ENCODE results near the gene CAMK2G. TPM values are rescaled to one million over a fixed set of nuclear protein-coding genes. Genes with fewer than 3 reads are reported as not detected.

The CAMK2G gene
- 21.7 and 23.1 TPM in 2 replicates for total RNA-seq

DNA sequence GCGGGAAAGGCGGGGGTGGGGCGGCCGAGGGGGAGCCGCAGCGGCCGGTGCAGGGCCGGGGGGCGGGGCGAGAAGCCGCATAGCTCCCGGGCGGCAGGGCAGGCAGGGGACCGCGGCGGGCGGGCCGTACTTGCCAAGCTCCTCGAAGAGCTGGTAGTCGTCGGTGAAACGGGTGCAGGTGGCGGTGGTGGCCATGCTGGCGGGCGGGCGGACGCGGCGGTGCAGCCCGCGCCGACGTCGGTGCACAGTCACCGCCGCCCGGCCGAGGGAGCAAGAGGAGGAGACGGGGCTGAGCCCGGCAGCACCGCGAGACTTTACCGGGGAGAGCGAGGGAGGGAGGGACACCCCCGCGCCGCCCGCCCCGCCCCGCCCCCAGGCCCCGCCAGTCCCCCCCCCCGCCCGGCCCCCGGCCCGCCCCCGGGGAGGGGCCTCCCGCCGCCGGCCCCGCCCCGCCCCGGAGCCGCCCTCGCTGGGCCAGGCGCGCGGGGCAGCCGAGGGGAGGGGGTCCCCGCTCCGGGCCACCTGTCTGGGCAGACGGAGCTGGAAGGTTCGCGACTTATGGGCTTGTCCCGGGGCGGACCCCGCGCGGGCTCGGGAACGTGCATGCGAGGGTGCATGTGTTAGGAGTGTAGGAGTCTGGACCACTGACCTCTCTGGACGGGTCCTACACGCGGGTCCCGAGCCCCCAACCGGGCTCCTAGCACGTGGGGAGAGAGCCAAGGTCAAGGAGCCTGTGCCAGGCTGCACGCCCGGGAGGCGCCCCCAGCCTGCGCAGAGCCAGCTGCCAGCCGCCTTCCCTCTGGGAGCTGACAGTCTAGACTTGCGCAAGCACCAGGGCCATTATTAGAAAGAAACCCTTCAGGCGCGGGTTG, at the start of gene CAMK2G:
Gene CAMK2G, minus strand, starts transcription at position 289 of the 872 bp plus-strand sequence. Its CDS starts 94 bp downstream, at position 195.

GRCh38 chr10:73910764-73911552, 36.6 kb upstream of the CAMK2G start, which contains the start of gene PLAU:
Gene PLAU (plus strand): TSS chr10:73911132. CDS start chr10:73911556, 424 bp downstream.

GRCh38 chr10:73785211-73785720, 89.1 kb downstream of the CAMK2G start, which contains the start of gene ZSWIM8:
Gene ZSWIM8 (plus strand): TSS chr10:73785606. CDS start chr10:73785879, 273 bp downstream.

DNA sequence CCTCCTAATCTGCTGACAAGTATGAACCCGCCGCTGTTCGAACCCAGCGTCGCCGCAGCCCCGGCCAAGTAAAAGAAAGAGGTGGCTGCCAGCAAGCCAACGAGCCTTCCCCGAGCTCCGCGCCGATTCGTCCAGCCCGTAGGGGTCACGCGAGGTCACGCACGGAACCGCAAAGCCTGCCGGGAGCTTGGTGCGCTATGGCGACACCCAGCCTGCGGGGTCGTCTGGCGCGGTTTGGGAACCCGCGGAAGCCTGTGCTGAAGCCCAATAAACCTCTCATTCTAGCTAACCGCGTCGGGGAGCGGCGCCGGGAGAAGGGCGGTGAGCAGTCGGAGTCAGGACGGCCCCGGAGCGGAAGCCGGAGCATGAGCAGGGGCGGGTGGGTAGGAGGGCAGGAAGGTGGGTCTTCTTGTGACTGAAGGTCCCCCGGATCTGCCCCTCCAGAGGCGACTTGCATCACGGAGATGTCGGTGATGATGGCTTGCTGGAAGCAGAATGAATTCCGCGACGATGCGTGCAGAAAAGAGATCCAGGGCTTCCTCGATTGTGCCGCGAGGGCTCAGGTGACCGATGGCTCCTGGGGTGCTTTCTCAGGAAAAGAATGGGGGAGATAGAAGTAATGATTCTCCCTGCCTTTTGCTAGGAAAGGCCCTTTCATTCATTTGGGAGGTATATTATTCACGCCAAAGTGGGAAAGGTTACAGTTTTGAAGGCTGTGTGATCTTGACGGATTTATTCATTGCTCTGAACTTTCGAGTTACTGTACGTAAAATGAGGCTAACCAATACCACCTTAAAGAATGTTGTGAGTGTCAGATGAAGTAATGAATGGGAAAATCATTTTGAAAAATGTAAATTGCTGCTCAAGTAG, 92.2 kb downstream of the CAMK2G start, which contains the start of gene CHCHD1:
Gene CHCHD1, plus strand, starts transcription at position 170 of the 870 bp plus-strand sequence. Its CDS starts 28 bp downstream, at position 198.

Other genes with a start within 250 kb of the CAMK2G start
- not detected in 2 replicates for gene MYOZ1, start 233.1 kb downstream of the CAMK2G start, total RNA-seq
- not detected in 2 replicates for gene SYNPO2L, start 218.5 kb downstream of the CAMK2G start, total RNA-seq
- gene AGAP5, start 176.4 kb downstream of the CAMK2G start, total RNA-seq: 0.27 and 0.74 TPM in 2 replicates
- 75.7 and 77.4 TPM in 2 replicates for gene SEC24C, start 130.2 kb downstream of the CAMK2G start, total RNA-seq
- gene CHCHD1, start 92.5 kb downstream of the CAMK2G start, total RNA-seq: 55.3 and 57.4 TPM in 2 replicates
- gene ZSWIM8, start 88.9 kb downstream of the CAMK2G start, total RNA-seq: 64.2 and 66.7 TPM in 2 replicates
- 13.3 and 13.8 TPM in 2 replicates for gene NDST2, start 63.0 kb downstream of the CAMK2G start, total RNA-seq
- 125 and 148 TPM in 2 replicates for gene PLAU, start 36.6 kb upstream of the CAMK2G start, total RNA-seq
- 145 and 168 TPM in 2 replicates for gene VCL, start 123.6 kb upstream of the CAMK2G start, total RNA-seq